ENCODE measurements around the gene NKAIN2.

The NKAIN2 gene

GRCh38 chr6:124142852-124143251 is 339.2 kb downstream of the NKAIN2 start:
- no peak overlapping the region for H2BK120ac ChIP-seq (ENCODE audit: insufficient read depth, low read length, poor library complexity)
- no peak overlapping the region for H2BK5ac ChIP-seq (ENCODE audit: low read depth, low read length, poor library complexity)
- no peaks in the 10 kb centered on the region for H3K79me2 ChIP-seq (ENCODE audit: control insufficient read depth, insufficient read depth, low read length, poor library complexity)
- H3K79me1 ChIP-seq (ENCODE audit: low read length), result no peaks in the 10 kb centered on the region
- no peak overlapping the region for H3K18ac ChIP-seq (ENCODE audit: low read length)
- H3K27ac ChIP-seq (ENCODE audit: low read depth, low read length), result no peak overlapping the region
- no peak overlapping the region for H2AFZ ChIP-seq (ENCODE audit: insufficient read depth, low read length, poor library complexity)
- no peak overlapping the region for H3K4me3 ChIP-seq (ENCODE audit: low read depth, low read length)
- H3K27me3 ChIP-seq (ENCODE audit: insufficient read depth, low read length), result no peaks in the 10 kb centered on the region
- no peak overlapping the region for H3K14ac ChIP-seq (ENCODE audit: low read length)
- no peak overlapping the region for H4K8ac ChIP-seq (ENCODE audit: low read depth, low read length)
- no peak overlapping the region for H3K9ac ChIP-seq (ENCODE audit: low read length)
- H3K4me1 ChIP-seq (ENCODE audit: control insufficient read depth in 1 of 2, insufficient read depth in 2 of 2, low read length in 2 of 2), result no peaks in the 10 kb centered on the region
- no peak overlapping the region for H4K12ac ChIP-seq (ENCODE audit: low read depth, low read length)
- H2BK12ac ChIP-seq (ENCODE audit: low read length), result no peak overlapping the region
- no peaks in the 10 kb centered on the region for H3K36me3 ChIP-seq (ENCODE audit: control insufficient read depth in 1 of 2, insufficient read depth in 2 of 2, low read length in 2 of 2)
- H3K4me2 ChIP-seq (ENCODE audit: low read length), result no peak overlapping the region
- H4K91ac ChIP-seq (ENCODE audit: low read depth, low read length), result no peak overlapping the region
- H3K9me3 ChIP-seq (ENCODE audit: insufficient read depth, low read depth, low read length), result no peaks in the 10 kb centered on the region
- no CpG with 5 or more reads among the region's 2 CpGs for WGBS (ENCODE audit: extremely low coverage, insufficient coverage, insufficient read length)
- H2AK5ac ChIP-seq (ENCODE audit: low read length), result no peak overlapping the region
- no peak overlapping the region for H3K4ac ChIP-seq (ENCODE audit: low read depth, low read length)
- no peak overlapping the region for H3K23ac ChIP-seq (ENCODE audit: low read length)
- no peak for DNase-seq

- H3K4me3 ChIP-seq (ENCODE audit: low read depth, low read length), result no peak overlapping the region
- H3K27me3 ChIP-seq (ENCODE audit: insufficient read depth, low read length), result no peaks in the 10 kb centered on the region
- no peak for DNase-seq
- no peaks in the 10 kb centered on the region for H3K36me3 ChIP-seq (ENCODE audit: control insufficient read depth in 1 of 2, insufficient read depth in 2 of 2, low read length in 2 of 2)
- H3K9me3 ChIP-seq (ENCODE audit: insufficient read depth, low read depth, low read length), result no peaks in the 10 kb centered on the region
- H4K12ac ChIP-seq (ENCODE audit: low read depth, low read length), result no peak overlapping the region
- H4K91ac ChIP-seq (ENCODE audit: low read depth, low read length), result no peak overlapping the region
- no peak overlapping the region for H2BK120ac ChIP-seq (ENCODE audit: insufficient read depth, low read length, poor library complexity)
- no peak overlapping the region for H3K14ac ChIP-seq (ENCODE audit: low read length)
- no peaks in the 10 kb centered on the region for H3K79me2 ChIP-seq (ENCODE audit: control insufficient read depth, insufficient read depth, low read length, poor library complexity)
- H3K79me1 ChIP-seq (ENCODE audit: low read length), result no peaks in the 10 kb centered on the region
- no peak overlapping the region for H2AK5ac ChIP-seq (ENCODE audit: low read length)
- H3K27ac ChIP-seq (ENCODE audit: low read depth, low read length), result no peak overlapping the region
- H2AFZ ChIP-seq (ENCODE audit: insufficient read depth, low read length, poor library complexity), result no peak overlapping the region
- H3K4ac ChIP-seq (ENCODE audit: low read depth, low read length), result no peak overlapping the region
- H3K9ac ChIP-seq (ENCODE audit: low read length), result no peak overlapping the region
- no peak overlapping the region for H2BK5ac ChIP-seq (ENCODE audit: low read depth, low read length, poor library complexity)
- H3K4me2 ChIP-seq (ENCODE audit: low read length), result no peak overlapping the region
- no peak overlapping the region for H4K8ac ChIP-seq (ENCODE audit: low read depth, low read length)
- H3K23ac ChIP-seq (ENCODE audit: low read length), result no peak overlapping the region
- no peak overlapping the region for H2BK12ac ChIP-seq (ENCODE audit: low read length)
- H3K18ac ChIP-seq (ENCODE audit: low read length), result no peak overlapping the region
- no peaks in the 10 kb centered on the region for H3K4me1 ChIP-seq (ENCODE audit: control insufficient read depth in 1 of 2, insufficient read depth in 2 of 2, low read length in 2 of 2)
Observed at GRCh38 chr6:124143435-124143834, 339.8 kb downstream of the NKAIN2 start.

- Histone ChIP-seq H3K27me3 (ENCODE audit: insufficient read depth, low read length) (no peaks in the 10 kb centered on the region), H2BK5ac (ENCODE audit: low read depth, low read length, poor library complexity) (no peak overlapping the region)
- no CpG with 5 or more reads among the region's 5 CpGs for WGBS (ENCODE audit: extremely low coverage, insufficient coverage, insufficient read length)
Observed at GRCh38 chr6:124147621-124148020, 344.0 kb downstream of the NKAIN2 start.

GRCh38 chr6:124148236-124148957 is 344.7 kb downstream of the NKAIN2 start:
- no peak overlapping the region for H3K23ac ChIP-seq (ENCODE audit: low read length)
- H3K9ac ChIP-seq (ENCODE audit: low read length), result no peak overlapping the region
- H2AFZ ChIP-seq (ENCODE audit: insufficient read depth, low read length, poor library complexity), result no peak overlapping the region
- H2BK5ac ChIP-seq (ENCODE audit: low read depth, low read length, poor library complexity), result no peak overlapping the region
- no peaks in the 10 kb centered on the region for H3K4me1 ChIP-seq (ENCODE audit: control insufficient read depth in 1 of 2, insufficient read depth in 2 of 2, low read length in 2 of 2)
- WGBS (ENCODE audit: extremely low coverage, insufficient coverage, insufficient read length), result no CpG with 5 or more reads among the region's 2 CpGs
- H3K4me2 ChIP-seq (ENCODE audit: low read length), result no peak overlapping the region
- H3K27ac ChIP-seq (ENCODE audit: low read depth, low read length), result no peak overlapping the region
- H2AK5ac ChIP-seq (ENCODE audit: low read length), result no peak overlapping the region
- H3K4me3 ChIP-seq (ENCODE audit: low read depth, low read length), result no peak overlapping the region
- H3K27me3 ChIP-seq (ENCODE audit: insufficient read depth, low read length), result no peaks in the 10 kb centered on the region
- H3K9me3 ChIP-seq (ENCODE audit: insufficient read depth, low read depth, low read length), result no peaks in the 10 kb centered on the region
- H3K18ac ChIP-seq (ENCODE audit: low read length), result no peak overlapping the region
- H4K8ac ChIP-seq (ENCODE audit: low read depth, low read length), result no peak overlapping the region
- H2BK120ac ChIP-seq (ENCODE audit: insufficient read depth, low read length, poor library complexity), result no peak overlapping the region
- no peak overlapping the region for H4K91ac ChIP-seq (ENCODE audit: low read depth, low read length)
- H2BK12ac ChIP-seq (ENCODE audit: low read length), result no peak overlapping the region
- H3K4ac ChIP-seq (ENCODE audit: low read depth, low read length), result no peak overlapping the region
- no peaks in the 10 kb centered on the region for H3K79me2 ChIP-seq (ENCODE audit: control insufficient read depth, insufficient read depth, low read length, poor library complexity)
- no peak overlapping the region for H4K12ac ChIP-seq (ENCODE audit: low read depth, low read length)
- H3K14ac ChIP-seq (ENCODE audit: low read length), result no peak overlapping the region
- no peaks in the 10 kb centered on the region for H3K79me1 ChIP-seq (ENCODE audit: low read length)
- no peaks in the 10 kb centered on the region for H3K36me3 ChIP-seq (ENCODE audit: control insufficient read depth in 1 of 2, insufficient read depth in 2 of 2, low read length in 2 of 2)
- DNase-seq, result no peak

More at GRCh38 chr6:124147621-124148020, 344.0 kb downstream of the NKAIN2 start:
- Histone ChIP-seq H3K79me1 (ENCODE audit: low read length) (no peaks in the 10 kb centered on the region), H3K9me3 (ENCODE audit: insufficient read depth, low read depth, low read length) (no peaks in the 10 kb centered on the region), H2BK120ac (ENCODE audit: insufficient read depth, low read length, poor library complexity) (no peak overlapping the region), H3K9ac (ENCODE audit: low read length) (no peak overlapping the region), H3K4me1 (ENCODE audit: control insufficient read depth in 1 of 2, insufficient read depth in 2 of 2, low read length in 2 of 2) (no peaks in the 10 kb centered on the region), H3K4me3 (ENCODE audit: low read depth, low read length) (no peak overlapping the region), H4K91ac (ENCODE audit: low read depth, low read length) (no peak overlapping the region), H4K12ac (ENCODE audit: low read depth, low read length) (no peak overlapping the region), H3K18ac (ENCODE audit: low read length) (no peak overlapping the region), H3K27ac (ENCODE audit: low read depth, low read length) (no peak overlapping the region), H2BK12ac (ENCODE audit: low read length) (no peak overlapping the region), H2AFZ (ENCODE audit: insufficient read depth, low read length, poor library complexity) (no peak overlapping the region), H3K36me3 (ENCODE audit: control insufficient read depth in 1 of 2, insufficient read depth in 2 of 2, low read length in 2 of 2) (no peaks in the 10 kb centered on the region), H3K23ac (ENCODE audit: low read length) (no peak overlapping the region), H2AK5ac (ENCODE audit: low read length) (no peak overlapping the region), H4K8ac (ENCODE audit: low read depth, low read length) (no peak overlapping the region), H3K4me2 (ENCODE audit: low read length) (no peak overlapping the region), H3K14ac (ENCODE audit: low read length) (no peak overlapping the region), H3K4ac (ENCODE audit: low read depth, low read length) (no peak overlapping the region), H3K79me2 (ENCODE audit: control insufficient read depth, insufficient read depth, low read length, poor library complexity) (no peaks in the 10 kb centered on the region)
- DNase-seq, result no peak
